Thyroid gland (tissue), 4 donors: ENCODE results near the gene CAPN10. TPM values are rescaled to one million over a fixed set of nuclear protein-coding genes. Genes with fewer than 3 reads are reported as not detected.
"Not testable (repeated sequence)": the region's sequence is repeated elsewhere in the genome, so short reads cannot be mapped to it uniquely, and the experiment has no call there.

Source experiments
- DNase-seq, 2 donors: peaks; one replicate each; pipeline ENCODE4 v3.0.0-alpha.2; 2019
- H3K27ac ChIP-seq, 3 donors: fragments of 200-600 bp; sonication (generic); 1 replicate in 2 of 3; 2 replicates in 1 of 3; pipeline ENCODE4 v1.5.1; 2016 to 2019; ENCODE audit warnings: mild to moderate bottlenecking in 1 of 3, moderate library complexity in 1 of 3
- H3K27me3 ChIP-seq: fragments of 200-600 bp; sonication (generic); one replicate; pipeline ENCODE4 v1.5.1; 2019
- H3K36me3 ChIP-seq, 2 donors: fragments of 200-600 bp; sonication (generic); one replicate each; pipeline ENCODE4 v1.5.1; 2016 to 2019
- H3K4me1 ChIP-seq, 2 donors: fragments of 200-600 bp; sonication (generic); one replicate each; pipeline ENCODE4 v1.5.1; 2017 to 2019
- H3K4me3 ChIP-seq, 3 donors: fragments of 200-600 bp; sonication (generic); replicated peaks in 1 of 3; 1 replicate in 2 of 3; 2 replicates in 1 of 3; pipeline ENCODE4 v1.5.1; 2016; ENCODE audit warnings: mild to moderate bottlenecking in 1 of 3
- H3K9me3 ChIP-seq: fragments of 200-600 bp; sonication (generic); one replicate; pipeline ENCODE4 v1.5.1; 2017
- CTCF ChIP-seq, 6 experiments: fragments of 200-600 bp in 3 of 6; fragments of 450-650 bp in 3 of 6; sonication (generic) in 3 of 6; IDR thresholded peaks; one replicate each; pipeline ENCODE4 v1.5.1; 2016 to 2019; ENCODE audit warnings: antibody characterized with exemption in 6 of 6, mild to moderate bottlenecking in 2 of 6, inconsistent platforms in 1 of 6, moderate library complexity in 1 of 6
- POLR2A ChIP-seq, 2 donors: fragments of 450-650 bp; IDR thresholded peaks; one replicate each; pipeline ENCODE4 v1.6.1; 2017; ENCODE audit warnings: antibody characterized with exemption in 2 of 2, mild to moderate bottlenecking in 2 of 2, moderate library complexity in 1 of 2
- WGBS, 2 donors: methylation state at CpG; one replicate each; pipeline ENCODE4 v1.1.5; 2017; 5-methylcytosine and 5-hydroxymethylcytosine counted together
- intact Hi-C: fragments of 100-400 bp; cut with DNase I; formaldehyde crosslinking; loops from one replicate; pipeline ENCODE4 v1.15.1; 2023
- total RNA-seq, 4 donors: library from RNA; depleted of rRNA; stranded (reverse); fragments of >200 nt; gene quantifications; one replicate each; pipeline ENCODE4 v1.2.3, GENCODE V29; 2016

The CAPN10 gene
- total RNA-seq, 4 donors from 2014 or later, result 19.3 to 25.3 (median 21.7) TPM

DNA sequence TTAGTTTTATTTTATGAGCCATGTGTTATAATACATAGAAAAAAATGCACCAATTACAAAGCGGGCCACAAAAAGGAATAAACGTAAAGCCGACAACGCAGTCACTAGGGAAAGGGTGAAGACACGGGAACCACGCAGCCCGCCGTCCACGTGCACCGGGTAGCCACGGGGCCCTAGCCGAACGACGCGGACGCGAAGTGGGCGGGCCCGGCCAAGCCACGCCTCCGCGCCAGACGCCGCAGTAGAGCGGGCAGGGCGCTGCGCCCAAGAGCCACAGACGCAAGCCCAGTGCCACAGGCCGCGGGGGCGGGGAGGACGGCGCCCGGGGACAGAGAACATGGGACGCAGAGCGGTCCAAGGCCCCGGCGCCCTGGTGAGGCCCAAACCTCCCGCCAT is 26.5 kb upstream of the CAPN10 start, which contains the start of gene DUSP28:
DUSP28 (plus strand) TSS at position 274 of the 396 bp plus-strand sequence. CDS start 328 bp downstream, outside the sequence.
- TF ChIP-seq CTCF (IDR thresholded peaks at IDR 0.05) (no peak), POLR2A (IDR thresholded peaks at IDR 0.05) (peak; percentile 63 to 90)
- WGBS, 2 donors, result 2 to 3% methylated on average over 12 to 28 of the region's 39 CpGs
- Histone ChIP-seq H3K27me3 (no peaks in the 10 kb centered on the region), H3K36me3 (no peaks in the 10 kb centered on the region), H3K27ac (peak within 1 kb of the TSS; percentile 95 to 100 (median 99)), H3K4me3 (peak within 1 kb of the TSS; percentile 60 to 97 (median 96)), H3K4me1 (peaks cover 29 to 39% of the 10 kb centered on the region in 2 donors), H3K9me3 (no peaks in the 10 kb centered on the region)
- DNase-seq, result peak; percentile 93 to 94
- intact Hi-C loops, result loop anchor here (10.0 kb wide), 1 partner anchor 325 kb away; no protein-coding TSS in a partner anchor

GRCh38 chr2:240560480-240561324 is 25.8 kb upstream of the CAPN10 start:
- DNase-seq, result peak; percentile 99 to 100
- Histone ChIP-seq H3K4me1 (peaks cover 30 to 45% of the 10 kb centered on the region in 2 donors), H3K4me3 (peak overlapping the region; percentile 60 to 97 (median 96)), H3K27ac (peak overlapping the region; percentile 95 to 100 (median 99)), H3K36me3 (no peaks in the 10 kb centered on the region), H3K9me3 (no peaks in the 10 kb centered on the region), H3K27me3 (no peaks in the 10 kb centered on the region)
- TF ChIP-seq POLR2A (IDR thresholded peaks at IDR 0.05) (peak in 1 of 2 donors; percentile 95), CTCF (IDR thresholded peaks at IDR 0.05) (peak in 3 of 6 experiments; percentile 30 to 54 (median 30))
- intact Hi-C loops, result loop anchor here (10.0 kb wide), 1 partner anchor 326 kb away; no protein-coding TSS in a partner anchor
- WGBS, 2 donors, result 0 to 2% methylated on average over 4 to 13 of the region's 101 CpGs

- peak overlapping the region; percentile 33 to 100 (median 66) for H3K27ac ChIP-seq
- DNase-seq, result no peak
- H3K27me3 ChIP-seq, result no peaks in the 10 kb centered on the region
- H3K4me3 ChIP-seq, result no peak overlapping the region
- H3K4me1 ChIP-seq, result peaks cover 36 to 51% of the 10 kb centered on the region in 2 donors
- H3K9me3 ChIP-seq, result no peaks in the 10 kb centered on the region
- intact Hi-C loops, result loop anchor here (10.0 kb wide), 1 partner anchor 327 kb away; no protein-coding TSS in a partner anchor
- TF ChIP-seq POLR2A (IDR thresholded peaks at IDR 0.05) (no peak), CTCF (IDR thresholded peaks at IDR 0.05) (peak in 1 of 6 experiments; percentile 37)
- WGBS, 2 donors, result 29 to 43% methylated on average over 10 to 14 of the region's 14 CpGs
- H3K36me3 ChIP-seq, result no peaks in the 10 kb centered on the region
Observed at GRCh38 chr2:240561325-240561971, 25.1 kb upstream of the CAPN10 start.

- not testable (repeated sequence) for H3K27ac ChIP-seq, H3K4me3 ChIP-seq, H3K36me3 ChIP-seq, H3K9me3 ChIP-seq, H3K27me3 ChIP-seq, DNase-seq
- intact Hi-C loops, result loop anchor here (10.0 kb wide), 1 partner anchor 328 kb away; no protein-coding TSS in a partner anchor
- peaks cover 36 to 48% of the 10 kb centered on the region in 2 donors for H3K4me1 ChIP-seq
- WGBS, 2 donors, result 97 to 98% methylated on average over 17 of the region's 17 CpGs
Observed at GRCh38 chr2:240563231-240563630, 23.3 kb upstream of the CAPN10 start.

GRCh38 chr2:240563951-240564560 is 22.5 kb upstream of the CAPN10 start:
- no peaks in the 10 kb centered on the region for H3K9me3 ChIP-seq
- 90 to 95% methylated on average over 12 of the region's 12 CpGs for WGBS, 2 donors
- H3K27me3 ChIP-seq, result no peaks in the 10 kb centered on the region
- no peak overlapping the region for H3K4me3 ChIP-seq
- DNase-seq, result no peak
- H3K27ac ChIP-seq, result no peak overlapping the region
- peaks cover 35 to 43% of the 10 kb centered on the region in 2 donors for H3K4me1 ChIP-seq
- TF ChIP-seq CTCF (IDR thresholded peaks at IDR 0.05), result no peak
- intact Hi-C loops, result loop anchor here (10.0 kb wide), 1 partner anchor 329 kb away; no protein-coding TSS in a partner anchor
- H3K36me3 ChIP-seq, result no peaks in the 10 kb centered on the region
